Right lobe of liver (tissue), 4 donors: ENCODE data around the gene NEUROG3.

ENCODE experiments used
- POLR2A ChIP-seq: fragments of 450-650 bp; IDR thresholded peaks from one replicate; pipeline ENCODE4 v1.6.1; 2017; ENCODE audit warnings: antibody characterized with exemption, mild to moderate bottlenecking
- TF ChIP-seq, protein P1 (sequence below), 4 donors: fragments of 200-600 bp in 3 of 4; fragments of 450-650 bp in 1 of 4; IDR thresholded peaks; one replicate each; pipeline versions ENCODE4 v1.5.1 to v1.8.0; 2016 to 2022; ENCODE audit warnings: antibody characterized with exemption in 4 of 4, mild to moderate bottlenecking in 2 of 4
- donor health status: DM: no; HTN: no; CAD: no.
- donor health status: DM: no; HTN: no; CAD: no.
- donor health status: DM: no; HTN: yes; CAD: no.

DNA sequence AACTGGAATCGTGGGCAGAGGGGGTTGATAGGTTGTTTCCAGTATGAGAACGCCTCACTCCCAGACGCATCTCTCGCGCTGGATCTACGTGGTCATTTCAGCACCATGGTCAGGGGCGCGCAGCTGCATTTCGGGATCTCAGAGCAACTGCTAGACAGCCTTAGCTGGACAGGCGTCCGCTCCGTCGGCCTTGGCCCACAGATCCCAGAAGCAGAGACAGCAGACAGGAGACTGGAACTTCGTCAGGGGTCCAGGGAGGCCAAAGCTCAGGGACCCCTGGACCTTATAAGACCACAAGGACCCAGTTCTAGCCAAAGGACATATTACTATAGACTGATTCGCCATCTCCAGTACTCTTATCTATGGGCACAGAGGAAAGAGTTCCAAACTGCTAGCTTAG, 5.3 kb downstream of the NEUROG3 start:
- TF ChIP-seq, protein P1, sequence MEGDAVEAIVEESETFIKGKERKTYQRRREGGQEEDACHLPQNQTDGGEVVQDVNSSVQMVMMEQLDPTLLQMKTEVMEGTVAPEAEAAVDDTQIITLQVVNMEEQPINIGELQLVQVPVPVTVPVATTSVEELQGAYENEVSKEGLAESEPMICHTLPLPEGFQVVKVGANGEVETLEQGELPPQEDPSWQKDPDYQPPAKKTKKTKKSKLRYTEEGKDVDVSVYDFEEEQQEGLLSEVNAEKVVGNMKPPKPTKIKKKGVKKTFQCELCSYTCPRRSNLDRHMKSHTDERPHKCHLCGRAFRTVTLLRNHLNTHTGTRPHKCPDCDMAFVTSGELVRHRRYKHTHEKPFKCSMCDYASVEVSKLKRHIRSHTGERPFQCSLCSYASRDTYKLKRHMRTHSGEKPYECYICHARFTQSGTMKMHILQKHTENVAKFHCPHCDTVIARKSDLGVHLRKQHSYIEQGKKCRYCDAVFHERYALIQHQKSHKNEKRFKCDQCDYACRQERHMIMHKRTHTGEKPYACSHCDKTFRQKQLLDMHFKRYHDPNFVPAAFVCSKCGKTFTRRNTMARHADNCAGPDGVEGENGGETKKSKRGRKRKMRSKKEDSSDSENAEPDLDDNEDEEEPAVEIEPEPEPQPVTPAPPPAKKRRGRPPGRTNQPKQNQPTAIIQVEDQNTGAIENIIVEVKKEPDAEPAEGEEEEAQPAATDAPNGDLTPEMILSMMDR (IDR thresholded peaks at IDR 0.05), result no peak
- no peak for TF ChIP-seq POLR2A
